PFSK-1 (cell line): ENCODE data around the gene NAALADL2.

Experiments
- FOXP2 ChIP-seq: optimal IDR thresholded peaks from 2 replicates; pipeline ENCODE3; 2011; ENCODE audit warnings: borderline replicate concordance, control low read depth, inconsistent platforms; ENCODE audit not compliant: insufficient read depth; ENCODE audit errors: extremely low read length, extremely low read depth
- POLR2AphosphoS5 ChIP-seq: IDR thresholded peaks from 2 replicates; pipeline ENCODE4 v1.6.1; 2012; ENCODE audit warnings: low read depth, mild to moderate bottlenecking, control low read depth, low read length, moderate library complexity
- SIN3A ChIP-seq: IDR thresholded peaks from 2 replicates; pipeline ENCODE4 v1.6.1; 2012; ENCODE audit warnings: mild to moderate bottlenecking, low read length, moderate library complexity, borderline replicate concordance; ENCODE audit not compliant: insufficient read depth
- TAF1 ChIP-seq: IDR thresholded peaks from 2 replicates; pipeline ENCODE4 v1.6.1; 2012; ENCODE audit warnings: low read length, control low read depth, borderline replicate concordance; ENCODE audit not compliant: insufficient read depth
- TF ChIP-seq, protein P1 (sequence below), 2 experiments: IDR thresholded peaks; 2 replicates each; pipeline versions ENCODE4 v1.6.1 to v1.8.0; 2011 to 2012; ENCODE audit warnings: low read depth in 2 of 2, low read length in 2 of 2, control low read depth in 1 of 2, inconsistent platforms in 1 of 2, mild to moderate bottlenecking in 1 of 2, moderate library complexity in 1 of 2; ENCODE audit not compliant: insufficient read depth in 1 of 2

DNA sequence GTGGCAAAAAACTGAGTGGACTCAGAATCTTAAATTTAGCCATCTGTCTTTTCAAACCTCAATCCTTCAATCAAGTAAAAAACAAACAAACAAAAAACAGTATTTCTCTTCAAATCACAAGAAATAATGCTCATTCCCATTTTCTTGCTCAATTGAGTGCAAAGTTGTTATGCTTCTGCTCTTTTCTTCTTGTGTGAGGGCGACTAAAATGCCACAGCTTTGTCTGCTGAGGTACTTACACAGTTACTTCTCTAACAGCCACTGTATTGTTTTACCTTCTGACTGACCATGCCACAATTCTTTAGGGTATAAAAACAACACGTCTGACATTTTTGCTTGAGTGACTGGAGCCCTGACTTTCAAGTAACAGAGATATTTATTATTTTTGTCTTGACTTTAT lies 617.4 kb downstream of the NAALADL2 start:
- TF ChIP-seq FOXP2 (no peak), POLR2AphosphoS5 (no peak), SIN3A (no peak), TAF1 (no peak)
- TF ChIP-seq, protein P1, sequence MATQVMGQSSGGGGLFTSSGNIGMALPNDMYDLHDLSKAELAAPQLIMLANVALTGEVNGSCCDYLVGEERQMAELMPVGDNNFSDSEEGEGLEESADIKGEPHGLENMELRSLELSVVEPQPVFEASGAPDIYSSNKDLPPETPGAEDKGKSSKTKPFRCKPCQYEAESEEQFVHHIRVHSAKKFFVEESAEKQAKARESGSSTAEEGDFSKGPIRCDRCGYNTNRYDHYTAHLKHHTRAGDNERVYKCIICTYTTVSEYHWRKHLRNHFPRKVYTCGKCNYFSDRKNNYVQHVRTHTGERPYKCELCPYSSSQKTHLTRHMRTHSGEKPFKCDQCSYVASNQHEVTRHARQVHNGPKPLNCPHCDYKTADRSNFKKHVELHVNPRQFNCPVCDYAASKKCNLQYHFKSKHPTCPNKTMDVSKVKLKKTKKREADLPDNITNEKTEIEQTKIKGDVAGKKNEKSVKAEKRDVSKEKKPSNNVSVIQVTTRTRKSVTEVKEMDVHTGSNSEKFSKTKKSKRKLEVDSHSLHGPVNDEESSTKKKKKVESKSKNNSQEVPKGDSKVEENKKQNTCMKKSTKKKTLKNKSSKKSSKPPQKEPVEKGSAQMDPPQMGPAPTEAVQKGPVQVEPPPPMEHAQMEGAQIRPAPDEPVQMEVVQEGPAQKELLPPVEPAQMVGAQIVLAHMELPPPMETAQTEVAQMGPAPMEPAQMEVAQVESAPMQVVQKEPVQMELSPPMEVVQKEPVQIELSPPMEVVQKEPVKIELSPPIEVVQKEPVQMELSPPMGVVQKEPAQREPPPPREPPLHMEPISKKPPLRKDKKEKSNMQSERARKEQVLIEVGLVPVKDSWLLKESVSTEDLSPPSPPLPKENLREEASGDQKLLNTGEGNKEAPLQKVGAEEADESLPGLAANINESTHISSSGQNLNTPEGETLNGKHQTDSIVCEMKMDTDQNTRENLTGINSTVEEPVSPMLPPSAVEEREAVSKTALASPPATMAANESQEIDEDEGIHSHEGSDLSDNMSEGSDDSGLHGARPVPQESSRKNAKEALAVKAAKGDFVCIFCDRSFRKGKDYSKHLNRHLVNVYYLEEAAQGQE (IDR thresholded peaks at IDR 0.05; ENCODE audit: insufficient read depth in 1 of 2, low read depth in 2 of 2, low read length in 2 of 2) = no peak
